Measurements from ENCODE around the gene DLG1.

The DLG1 gene

DNA sequence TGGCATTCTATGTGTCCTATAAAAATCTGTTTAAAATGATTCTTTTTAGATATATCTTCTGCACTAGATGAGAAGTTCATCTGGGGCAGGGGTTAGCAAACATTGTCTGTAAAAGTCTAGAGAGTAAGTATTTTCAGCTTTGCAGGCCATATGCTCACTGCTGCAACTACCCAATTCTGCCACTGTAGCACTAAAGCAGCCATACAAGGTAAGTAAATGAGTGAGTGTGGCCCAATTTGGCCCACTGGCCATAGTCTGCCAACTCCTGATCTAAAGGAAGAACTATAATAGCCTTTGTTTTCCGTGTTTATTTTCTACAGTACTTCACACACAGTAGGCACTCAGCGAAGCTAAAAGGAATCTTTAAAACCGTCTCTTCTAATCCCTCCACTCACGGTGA, 42.3 kb downstream of the DLG1 start:
- DNase-seq (ENCODE audit: insufficient read length, low spot score) (no peak), FAIRE-seq (no peak)
- TF ChIP-seq, protein P1, sequence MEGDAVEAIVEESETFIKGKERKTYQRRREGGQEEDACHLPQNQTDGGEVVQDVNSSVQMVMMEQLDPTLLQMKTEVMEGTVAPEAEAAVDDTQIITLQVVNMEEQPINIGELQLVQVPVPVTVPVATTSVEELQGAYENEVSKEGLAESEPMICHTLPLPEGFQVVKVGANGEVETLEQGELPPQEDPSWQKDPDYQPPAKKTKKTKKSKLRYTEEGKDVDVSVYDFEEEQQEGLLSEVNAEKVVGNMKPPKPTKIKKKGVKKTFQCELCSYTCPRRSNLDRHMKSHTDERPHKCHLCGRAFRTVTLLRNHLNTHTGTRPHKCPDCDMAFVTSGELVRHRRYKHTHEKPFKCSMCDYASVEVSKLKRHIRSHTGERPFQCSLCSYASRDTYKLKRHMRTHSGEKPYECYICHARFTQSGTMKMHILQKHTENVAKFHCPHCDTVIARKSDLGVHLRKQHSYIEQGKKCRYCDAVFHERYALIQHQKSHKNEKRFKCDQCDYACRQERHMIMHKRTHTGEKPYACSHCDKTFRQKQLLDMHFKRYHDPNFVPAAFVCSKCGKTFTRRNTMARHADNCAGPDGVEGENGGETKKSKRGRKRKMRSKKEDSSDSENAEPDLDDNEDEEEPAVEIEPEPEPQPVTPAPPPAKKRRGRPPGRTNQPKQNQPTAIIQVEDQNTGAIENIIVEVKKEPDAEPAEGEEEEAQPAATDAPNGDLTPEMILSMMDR (IDR thresholded peaks at IDR 0.05; ENCODE audit: insufficient read depth, missing control alignments), result no peak

DNA sequence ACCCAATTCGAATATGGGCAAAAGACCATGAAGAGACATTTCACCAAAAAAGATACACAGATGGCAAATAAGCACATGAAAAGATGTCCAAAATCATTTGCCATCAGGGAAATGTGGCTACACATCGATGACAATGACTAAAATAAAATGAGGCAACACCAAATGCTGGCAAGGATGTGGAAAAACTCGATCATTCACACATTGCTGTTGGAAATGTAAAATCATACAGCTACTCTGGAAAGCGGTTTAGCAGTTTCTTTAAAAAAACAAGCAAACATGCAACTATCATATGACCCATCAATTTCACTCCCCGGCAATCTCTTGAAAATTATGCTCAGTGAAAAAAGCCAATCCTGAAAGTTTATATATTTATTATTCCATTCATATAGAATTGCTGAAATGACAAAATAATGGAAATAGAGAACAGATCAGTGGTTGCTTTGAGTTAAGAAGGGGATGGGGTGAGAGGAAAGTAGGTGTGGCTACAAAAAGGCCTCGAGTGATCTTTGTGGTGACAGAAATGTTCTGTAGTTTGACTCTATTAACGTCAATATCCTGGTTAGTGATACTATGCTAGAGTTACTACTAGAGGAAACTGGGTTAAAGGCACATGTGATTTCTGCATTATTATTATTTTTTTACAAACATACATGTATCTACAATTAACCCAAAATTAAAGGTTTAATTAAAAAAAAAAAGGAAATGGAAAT, 45.0 kb downstream of the DLG1 start:
- TF ChIP-seq, protein P1 (IDR thresholded peaks at IDR 0.05; ENCODE audit: insufficient read depth, missing control alignments), result no peak
- FAIRE-seq (no peak), DNase-seq (ENCODE audit: insufficient read length, low spot score) (no peak)

DNA sequence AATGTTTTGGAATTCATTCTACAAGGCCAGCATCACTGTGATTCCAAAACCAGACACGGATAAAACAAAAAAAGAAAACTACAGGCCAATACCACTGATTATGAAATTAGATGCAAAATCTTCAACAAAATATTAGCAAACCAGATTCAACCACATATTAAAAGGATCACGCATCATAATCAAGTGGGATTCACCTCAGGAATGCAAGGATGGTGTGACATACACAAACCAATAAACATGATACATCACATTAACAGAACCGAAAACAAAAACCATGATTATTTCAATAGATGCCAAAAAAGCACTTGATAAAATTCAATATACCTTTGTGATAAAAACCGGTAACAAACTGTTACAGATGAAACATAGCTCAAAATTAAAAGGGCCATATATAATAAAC, 48.9 kb downstream of the DLG1 start:
- TF ChIP-seq, protein P1 (IDR thresholded peaks at IDR 0.05; ENCODE audit: insufficient read depth, missing control alignments), result no peak
- FAIRE-seq (no peak), DNase-seq (ENCODE audit: insufficient read length, low spot score) (no peak)

DNA sequence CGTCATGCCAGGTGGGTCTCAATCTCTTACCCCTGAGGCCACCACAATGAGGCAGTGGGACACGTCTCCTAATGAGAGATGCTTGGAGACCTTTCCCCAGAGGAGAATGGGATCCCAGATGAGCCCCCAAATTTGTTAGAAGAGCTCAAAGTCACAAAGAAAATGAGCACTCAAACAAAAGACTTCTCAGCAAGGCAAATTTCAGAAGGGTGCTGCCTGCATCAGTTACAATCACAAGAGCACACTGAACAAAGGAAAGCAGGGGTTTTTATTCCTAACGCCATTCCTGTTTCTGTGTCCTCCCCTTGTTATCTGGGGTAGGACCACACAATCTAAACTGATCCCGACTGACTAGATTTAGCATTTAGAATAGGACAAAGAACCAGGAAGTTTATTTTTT, 50.1 kb downstream of the DLG1 start:
- FAIRE-seq, result no peak

DNA sequence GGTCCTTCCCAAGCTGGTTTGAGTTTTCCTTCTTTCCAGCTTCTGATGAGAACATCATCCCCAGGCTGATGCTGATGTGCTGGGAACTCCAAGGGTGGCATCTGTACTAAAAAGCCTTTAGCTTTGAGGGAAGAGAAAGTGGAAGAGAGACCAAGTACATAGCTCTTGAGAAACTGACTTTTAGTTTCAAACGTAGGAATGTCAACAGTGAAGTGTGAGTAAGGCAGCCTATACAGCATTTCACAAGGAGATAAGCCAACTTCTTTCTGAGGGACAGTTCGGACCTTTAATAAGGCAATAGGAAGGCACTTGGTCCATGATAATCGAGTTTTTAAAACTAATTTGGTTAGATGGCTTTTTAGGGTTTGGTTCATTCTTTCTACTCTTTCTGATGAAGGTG, 53.7 kb downstream of the DLG1 start:
- no peak for DNase-seq (ENCODE audit: insufficient read length, low spot score)
- TF ChIP-seq, protein P1 (IDR thresholded peaks at IDR 0.05; ENCODE audit: insufficient read depth, missing control alignments), result no peak
- no peak for FAIRE-seq

More for the DNA sequence above, 50.1 kb downstream of the DLG1 start:
- TF ChIP-seq, protein P1 (IDR thresholded peaks at IDR 0.05; ENCODE audit: insufficient read depth, missing control alignments), result no peak
- no peak for DNase-seq (ENCODE audit: insufficient read length, low spot score)

DNA sequence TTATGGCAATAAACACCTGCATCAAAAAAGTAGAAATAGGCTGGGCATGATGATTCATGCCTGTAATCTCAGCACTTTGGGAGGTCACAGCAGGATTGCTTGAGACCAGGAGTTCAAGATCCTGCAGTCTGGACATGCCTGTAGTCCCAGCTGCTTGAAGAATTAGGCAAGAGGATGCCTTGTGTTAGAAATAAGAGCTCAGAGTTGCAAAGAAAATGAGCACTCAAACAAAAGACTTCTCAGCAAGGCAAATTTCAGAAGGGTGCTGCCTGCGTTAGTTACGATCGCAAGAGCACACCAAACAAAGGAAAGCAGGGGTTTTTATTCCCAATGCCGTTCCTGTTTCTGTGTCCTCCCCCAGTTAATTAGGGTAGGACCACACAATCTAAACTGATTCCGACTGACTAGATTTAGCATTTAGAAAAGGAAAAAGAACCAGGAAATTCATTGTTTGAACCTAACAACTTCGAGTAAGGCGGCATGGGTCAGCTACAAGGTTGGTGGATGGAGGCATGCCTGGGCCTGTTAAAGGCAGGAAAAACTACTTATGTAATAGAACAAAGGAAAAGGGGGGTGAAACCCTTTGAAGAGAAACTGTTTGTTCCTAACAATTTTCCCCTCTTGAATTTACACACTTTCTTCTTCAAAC, 55.5 kb downstream of the DLG1 start:
- DNase-seq (ENCODE audit: insufficient read length, low spot score) (no peak), FAIRE-seq (no peak)
- TF ChIP-seq, protein P1 (IDR thresholded peaks at IDR 0.05; ENCODE audit: insufficient read depth, missing control alignments), result no peak

DNA sequence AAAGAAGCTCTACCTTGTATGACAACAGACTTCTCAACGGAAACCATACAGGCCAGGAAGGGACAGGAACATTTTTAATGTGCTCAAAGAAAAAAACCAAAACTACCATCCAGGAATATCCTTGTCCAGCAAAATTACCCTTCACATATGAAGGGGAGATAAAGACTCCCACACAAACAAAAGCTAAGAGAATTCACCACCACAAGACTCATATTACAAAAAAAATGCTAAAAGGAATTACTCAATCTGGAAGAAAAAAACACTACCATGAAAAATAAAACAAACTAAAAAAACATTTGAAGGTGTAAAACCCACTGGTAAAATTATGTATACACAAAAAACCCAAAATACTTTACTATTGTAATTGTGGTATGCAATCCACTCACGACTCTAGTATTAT, 57.2 kb downstream of the DLG1 start:
- no peak for FAIRE-seq

More for the DNA sequence above, 57.2 kb downstream of the DLG1 start:
- TF ChIP-seq, protein P1 (IDR thresholded peaks at IDR 0.05; ENCODE audit: insufficient read depth, missing control alignments), result no peak
- DNase-seq (ENCODE audit: insufficient read length, low spot score), result no peak
